HL-60 (cell line): ENCODE results near the gene PNPLA1.

Source experiments
- DNase-seq, 2 experiments: peaks; one replicate each; pipeline ENCODE4 v3.0.0-alpha.2; 2010 to 2020; ENCODE audit warnings: low read depth in 1 of 2, low spot score in 1 of 2
- H3K27ac ChIP-seq: fragments of 250-450 bp; sonication (Bioruptor Pico); replicated peaks from 2 replicates; pipeline ENCODE4 v1.5.1; 2020; ENCODE audit warnings: mild to moderate bottlenecking, moderate library complexity
- H3K27me3 ChIP-seq: fragments of 250-450 bp; sonication (Bioruptor Pico); 2 replicates; pipeline ENCODE4 v1.5.1; 2021; ENCODE audit warnings: mild to moderate bottlenecking, moderate library complexity; ENCODE audit not compliant: insufficient read depth, poor library complexity, severe bottlenecking
- H3K4me3 ChIP-seq: replicated peaks from 2 replicates; pipeline ENCODE4 v1.5.1; 2011; ENCODE audit warnings: mild to moderate bottlenecking, control low read depth, low read length; ENCODE audit not compliant: insufficient read depth
- GABPA ChIP-seq: IDR thresholded peaks from 2 replicates; pipeline ENCODE4 v1.6.1; 2012; ENCODE audit warnings: low read depth
- POLR2AphosphoS5 ChIP-seq: IDR thresholded peaks from 2 replicates; pipeline ENCODE4 v1.6.1; 2012; ENCODE audit warnings: low read depth
- SPI1 ChIP-seq: IDR thresholded peaks from 2 replicates; pipeline ENCODE4 v1.6.1; 2012; ENCODE audit warnings: low read depth, mild to moderate bottlenecking, borderline replicate concordance
- TF ChIP-seq, protein P1 (sequence below): IDR thresholded peaks from one replicate; pipeline ENCODE4 v1.5.1; 2011; ENCODE audit warnings: low read length, control low read depth, inconsistent platforms; ENCODE audit not compliant: insufficient read depth
- TF ChIP-seq, protein P2 (sequence below): IDR thresholded peaks from 2 replicates; pipeline ENCODE4 v1.6.1; 2012; ENCODE audit warnings: low read depth; ENCODE audit not compliant: insufficient replicate concordance

The PNPLA1 gene

DNA sequence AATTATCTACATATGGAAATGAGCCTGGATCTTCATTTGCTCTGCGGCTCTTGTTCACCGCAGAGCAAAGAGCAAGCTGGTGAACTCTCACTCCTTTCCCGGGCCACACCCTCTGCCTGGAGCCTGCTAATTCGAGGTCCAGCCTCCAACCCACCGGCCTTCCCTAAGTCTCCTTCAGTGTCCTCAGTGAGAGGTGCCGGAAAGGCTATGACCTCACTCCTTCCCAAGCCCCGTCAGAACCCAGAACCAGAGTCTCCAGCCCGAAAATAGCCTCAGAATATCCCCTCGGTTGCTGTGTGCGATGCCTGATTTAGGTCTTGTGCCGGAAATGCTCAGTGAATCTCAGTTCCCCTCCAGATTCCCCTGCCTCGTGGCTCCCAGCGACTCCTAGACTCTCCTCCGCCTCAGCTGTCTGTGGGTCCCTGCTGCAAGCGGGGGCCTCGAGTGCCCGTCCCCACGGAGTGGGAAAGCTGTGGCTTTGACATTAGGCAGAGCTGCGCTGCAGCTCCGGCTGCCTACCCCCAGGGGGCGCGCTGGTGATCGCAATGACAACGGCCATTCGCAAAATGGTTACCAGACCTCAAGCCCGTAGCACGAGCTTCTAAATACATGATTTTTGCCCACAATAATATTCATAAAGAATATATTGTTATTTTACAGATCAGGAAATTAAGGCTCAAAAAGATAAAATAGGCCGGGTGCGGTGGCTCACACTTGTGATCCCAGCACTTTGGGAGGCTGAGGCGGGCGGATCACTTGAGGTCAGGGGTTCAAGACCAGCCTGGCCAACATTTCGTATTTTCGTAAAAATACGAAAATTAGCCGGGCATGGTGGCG lies 71.0 kb downstream of the PNPLA1 start:
- H3K27ac ChIP-seq, result no peak overlapping the region
- no peak overlapping the region for H3K4me3 ChIP-seq
- DNase-seq, result peak in 1 of 2 experiments; percentile 73
- H3K27me3 ChIP-seq, result no peaks in the 10 kb centered on the region
- TF ChIP-seq SPI1, result no peak
- TF ChIP-seq, protein P1, sequence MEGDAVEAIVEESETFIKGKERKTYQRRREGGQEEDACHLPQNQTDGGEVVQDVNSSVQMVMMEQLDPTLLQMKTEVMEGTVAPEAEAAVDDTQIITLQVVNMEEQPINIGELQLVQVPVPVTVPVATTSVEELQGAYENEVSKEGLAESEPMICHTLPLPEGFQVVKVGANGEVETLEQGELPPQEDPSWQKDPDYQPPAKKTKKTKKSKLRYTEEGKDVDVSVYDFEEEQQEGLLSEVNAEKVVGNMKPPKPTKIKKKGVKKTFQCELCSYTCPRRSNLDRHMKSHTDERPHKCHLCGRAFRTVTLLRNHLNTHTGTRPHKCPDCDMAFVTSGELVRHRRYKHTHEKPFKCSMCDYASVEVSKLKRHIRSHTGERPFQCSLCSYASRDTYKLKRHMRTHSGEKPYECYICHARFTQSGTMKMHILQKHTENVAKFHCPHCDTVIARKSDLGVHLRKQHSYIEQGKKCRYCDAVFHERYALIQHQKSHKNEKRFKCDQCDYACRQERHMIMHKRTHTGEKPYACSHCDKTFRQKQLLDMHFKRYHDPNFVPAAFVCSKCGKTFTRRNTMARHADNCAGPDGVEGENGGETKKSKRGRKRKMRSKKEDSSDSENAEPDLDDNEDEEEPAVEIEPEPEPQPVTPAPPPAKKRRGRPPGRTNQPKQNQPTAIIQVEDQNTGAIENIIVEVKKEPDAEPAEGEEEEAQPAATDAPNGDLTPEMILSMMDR, result peak; percentile 97

DNA sequence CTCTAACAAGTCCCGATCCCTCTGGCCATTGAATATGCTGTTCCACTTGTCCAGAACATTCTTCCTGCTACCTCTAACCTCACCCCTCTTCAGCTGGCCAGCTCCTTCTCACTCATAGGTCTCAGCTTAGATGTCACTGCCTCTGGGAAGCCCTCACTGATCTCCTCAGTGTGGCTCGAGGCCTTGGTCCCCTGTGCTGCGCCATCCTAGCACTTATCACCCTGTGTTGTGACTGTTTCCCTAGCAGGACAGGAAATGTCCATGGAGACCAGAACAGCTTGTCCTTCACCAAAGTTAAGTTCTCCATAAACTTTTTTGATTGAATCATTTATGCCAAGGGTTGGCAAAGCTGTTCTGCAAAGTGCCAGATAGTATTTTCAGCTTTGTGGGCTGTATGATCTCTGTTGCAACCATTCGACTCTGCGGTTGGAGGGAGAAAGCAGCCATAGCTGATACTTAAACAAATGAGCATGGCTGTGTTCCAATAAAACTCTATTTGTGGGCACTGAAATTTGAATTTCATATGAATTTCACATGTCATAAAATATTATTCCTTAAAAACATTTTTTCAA lies 73.3 kb downstream of the PNPLA1 start:
- TF ChIP-seq, protein P2, sequence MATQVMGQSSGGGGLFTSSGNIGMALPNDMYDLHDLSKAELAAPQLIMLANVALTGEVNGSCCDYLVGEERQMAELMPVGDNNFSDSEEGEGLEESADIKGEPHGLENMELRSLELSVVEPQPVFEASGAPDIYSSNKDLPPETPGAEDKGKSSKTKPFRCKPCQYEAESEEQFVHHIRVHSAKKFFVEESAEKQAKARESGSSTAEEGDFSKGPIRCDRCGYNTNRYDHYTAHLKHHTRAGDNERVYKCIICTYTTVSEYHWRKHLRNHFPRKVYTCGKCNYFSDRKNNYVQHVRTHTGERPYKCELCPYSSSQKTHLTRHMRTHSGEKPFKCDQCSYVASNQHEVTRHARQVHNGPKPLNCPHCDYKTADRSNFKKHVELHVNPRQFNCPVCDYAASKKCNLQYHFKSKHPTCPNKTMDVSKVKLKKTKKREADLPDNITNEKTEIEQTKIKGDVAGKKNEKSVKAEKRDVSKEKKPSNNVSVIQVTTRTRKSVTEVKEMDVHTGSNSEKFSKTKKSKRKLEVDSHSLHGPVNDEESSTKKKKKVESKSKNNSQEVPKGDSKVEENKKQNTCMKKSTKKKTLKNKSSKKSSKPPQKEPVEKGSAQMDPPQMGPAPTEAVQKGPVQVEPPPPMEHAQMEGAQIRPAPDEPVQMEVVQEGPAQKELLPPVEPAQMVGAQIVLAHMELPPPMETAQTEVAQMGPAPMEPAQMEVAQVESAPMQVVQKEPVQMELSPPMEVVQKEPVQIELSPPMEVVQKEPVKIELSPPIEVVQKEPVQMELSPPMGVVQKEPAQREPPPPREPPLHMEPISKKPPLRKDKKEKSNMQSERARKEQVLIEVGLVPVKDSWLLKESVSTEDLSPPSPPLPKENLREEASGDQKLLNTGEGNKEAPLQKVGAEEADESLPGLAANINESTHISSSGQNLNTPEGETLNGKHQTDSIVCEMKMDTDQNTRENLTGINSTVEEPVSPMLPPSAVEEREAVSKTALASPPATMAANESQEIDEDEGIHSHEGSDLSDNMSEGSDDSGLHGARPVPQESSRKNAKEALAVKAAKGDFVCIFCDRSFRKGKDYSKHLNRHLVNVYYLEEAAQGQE, result no peak
- no peak for TF ChIP-seq POLR2AphosphoS5
- TF ChIP-seq GABPA, result no peak
- no peak for TF ChIP-seq SPI1
- TF ChIP-seq, protein P1, result no peak
- peak in 1 of 2 experiments; percentile 70 for DNase-seq
- no peak overlapping the region for H3K4me3 ChIP-seq
- H3K27ac ChIP-seq, result no peak overlapping the region
- no peaks in the 10 kb centered on the region for H3K27me3 ChIP-seq

DNA sequence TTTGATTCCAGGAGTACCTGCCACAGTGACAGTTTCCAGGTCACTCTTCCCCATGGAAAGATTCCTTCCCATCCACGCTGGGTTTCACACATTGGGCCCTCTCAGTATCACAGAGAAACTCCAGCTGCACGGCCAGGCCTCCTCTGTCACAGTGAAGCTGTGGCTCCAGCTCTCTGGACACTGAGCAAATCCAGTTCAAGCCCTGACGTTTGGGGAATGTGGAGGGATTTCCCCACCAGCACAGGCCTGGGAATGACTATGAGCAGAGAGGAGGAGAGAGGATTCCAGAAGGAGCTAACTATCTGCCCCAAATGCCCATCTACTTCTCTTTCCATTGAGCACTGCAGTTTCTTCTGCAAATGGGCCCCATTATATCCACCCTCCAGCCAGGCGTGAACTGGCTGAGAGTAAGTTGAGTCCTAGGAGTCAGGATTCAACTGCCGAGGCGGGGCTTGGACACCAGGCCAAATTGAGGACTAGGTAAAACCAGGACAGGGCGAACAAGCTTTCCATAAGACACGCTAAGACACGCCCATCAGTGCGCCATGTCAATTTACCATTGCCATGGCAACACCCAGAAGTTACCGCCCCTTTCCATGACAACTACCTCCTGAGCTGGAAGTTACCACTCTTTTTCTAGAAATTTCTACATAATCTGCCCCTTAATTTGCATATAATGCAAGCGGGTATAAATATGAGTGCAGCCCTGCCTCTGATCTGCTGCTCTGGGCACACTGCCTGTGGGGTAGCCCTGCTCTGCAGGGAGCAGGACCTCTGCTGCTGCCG lies 76.0 kb downstream of the PNPLA1 start:
- DNase-seq, result no peak
- Histone ChIP-seq H3K27ac (no peak overlapping the region), H3K27me3 (no peaks in the 10 kb centered on the region), H3K4me3 (no peak overlapping the region)
- TF ChIP-seq, protein P1, result no peak
- no peak for TF ChIP-seq SPI1
- TF ChIP-seq, protein P2, result no peak
- no peak for TF ChIP-seq GABPA
- TF ChIP-seq POLR2AphosphoS5, result no peak
